HEK293T (cell line): Measurements from ENCODE around the gene TMEM150C.

Source experiments
- BHLHE40 ChIP-seq: fragments of 450-650 bp; IDR thresholded peaks from 2 replicates; pipeline ENCODE4 v1.6.1; 2016; ENCODE audit warnings: mild to moderate bottlenecking, moderate library complexity, borderline replicate concordance
- CTBP1 ChIP-seq: fragments of 450-650 bp; IDR thresholded peaks from 2 replicates; pipeline ENCODE4 v1.6.1; 2016; ENCODE audit warnings: borderline replicate concordance
- ELF4 ChIP-seq: fragments of 450-650 bp; IDR thresholded peaks from 2 replicates; pipeline ENCODE4 v1.6.1; 2017; ENCODE audit warnings: antibody characterized with exemption
- FOXA1 ChIP-seq: fragments of 450-650 bp; IDR thresholded peaks from 2 replicates; pipeline ENCODE4 v1.6.1; 2016; ENCODE audit warnings: mild to moderate bottlenecking
- FOXK2 ChIP-seq: fragments of 450-650 bp; IDR thresholded peaks from 2 replicates; pipeline ENCODE4 v1.6.1; 2016; ENCODE audit warnings: mild to moderate bottlenecking
- FOXM1 ChIP-seq: fragments of 450-650 bp; IDR thresholded peaks from 2 replicates; pipeline ENCODE4 v1.6.1; 2017; ENCODE audit warnings: mild to moderate bottlenecking, borderline replicate concordance
- HDGF ChIP-seq: fragments of 450-650 bp; IDR thresholded peaks from 2 replicates; pipeline ENCODE4 v1.6.1; 2017; ENCODE audit warnings: antibody characterized with exemption, borderline replicate concordance
- NFRKB ChIP-seq: fragments of 450-650 bp; IDR thresholded peaks from 2 replicates; pipeline ENCODE4 v1.6.1; 2016; ENCODE audit warnings: mild to moderate bottlenecking, moderate library complexity
- SP1 ChIP-seq: fragments of 450-650 bp; IDR thresholded peaks from 2 replicates; pipeline ENCODE4 v1.6.1; 2017
- TARDBP ChIP-seq: fragments of 450-650 bp; IDR thresholded peaks from 2 replicates; pipeline ENCODE4 v1.6.1; 2016
- ZNF384 ChIP-seq: fragments of 450-650 bp; IDR thresholded peaks from 2 replicates; pipeline ENCODE4 v1.6.1; 2016
- TF ChIP-seq, protein P1 (sequence below): fragments of 450-650 bp; IDR thresholded peaks from 2 replicates; pipeline ENCODE4 v1.6.1; 2016

DNA sequence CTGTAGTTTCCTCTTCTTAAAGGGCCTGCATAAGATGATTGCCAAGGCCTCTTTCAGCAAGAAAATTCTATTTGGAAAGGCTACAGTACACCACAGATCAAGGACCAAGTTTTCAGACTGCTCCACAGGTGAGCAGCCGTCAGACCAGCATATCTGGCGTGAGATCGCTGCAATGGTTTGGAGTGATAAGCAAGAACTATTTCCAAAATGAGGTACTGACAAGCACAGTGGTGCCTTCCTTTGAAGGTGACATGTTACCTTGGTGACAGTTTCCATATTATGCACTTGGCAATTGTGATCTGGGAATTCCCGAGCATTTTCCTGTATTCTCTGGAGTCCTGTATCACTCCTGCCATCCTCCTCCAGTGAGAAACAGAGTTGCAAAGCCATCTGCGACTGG is 7.3 kb upstream of the TMEM150C start:
- TF ChIP-seq ZNF384 (no peak), FOXA1 (no peak), BHLHE40 (no peak), SP1 (no peak), FOXM1 (no peak), HDGF (no peak), TARDBP (no peak), ELF4 (no peak), NFRKB (no peak), CTBP1 (no peak), FOXK2 (no peak)
- TF ChIP-seq, protein P1, sequence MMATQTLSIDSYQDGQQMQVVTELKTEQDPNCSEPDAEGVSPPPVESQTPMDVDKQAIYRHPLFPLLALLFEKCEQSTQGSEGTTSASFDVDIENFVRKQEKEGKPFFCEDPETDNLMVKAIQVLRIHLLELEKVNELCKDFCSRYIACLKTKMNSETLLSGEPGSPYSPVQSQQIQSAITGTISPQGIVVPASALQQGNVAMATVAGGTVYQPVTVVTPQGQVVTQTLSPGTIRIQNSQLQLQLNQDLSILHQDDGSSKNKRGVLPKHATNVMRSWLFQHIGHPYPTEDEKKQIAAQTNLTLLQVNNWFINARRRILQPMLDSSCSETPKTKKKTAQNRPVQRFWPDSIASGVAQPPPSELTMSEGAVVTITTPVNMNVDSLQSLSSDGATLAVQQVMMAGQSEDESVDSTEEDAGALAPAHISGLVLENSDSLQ: no peak
